ENCODE results near the gene INPP4A.

- no peak for TF ChIP-seq POLR2A (IDR thresholded peaks at IDR 0.05; ENCODE audit: low read depth)
- no peak for TF ChIP-seq CTCF (IDR thresholded peaks at IDR 0.05)
- no peak for TF ChIP-seq POLR2AphosphoS5 (IDR thresholded peaks at IDR 0.05)
- TF ChIP-seq EP300 (IDR thresholded peaks at IDR 0.05): no peak
These were observed 161.8 kb downstream of the INPP4A start for GRCh38 chr2:98606431-98606830.
